GM23338 (cell line): ENCODE measurements around the gene MAPK4. TPM values are rescaled to one million over a fixed set of nuclear protein-coding genes. Genes with fewer than 3 reads are reported as not detected.

ENCODE experiments used
- ATAC-seq: fragments of 200-7000 bp; cut with Tn5 transposase; 3 replicates; pipeline ENCODE4 v1.9.1; 2020
- DNase-seq: peaks from one replicate; pipeline ENCODE4 v3.0.0-alpha.2; 2015; ENCODE audit warnings: low spot score
- H2AFZ ChIP-seq: fragments of 200-600 bp; sonication (generic); 2 replicates; pipeline ENCODE4 v1.8.0; 2016; ENCODE audit warnings: antibody characterized with exemption, mild to moderate bottlenecking, moderate library complexity
- H3F3A ChIP-seq: fragments of 200-600 bp; sonication (generic); replicated peaks from 2 replicates; pipeline ENCODE4 v1.8.0; 2017; ENCODE audit warnings: antibody characterized with exemption, mixed run types, low read depth
- H3K27ac ChIP-seq: fragments of 200-600 bp; sonication (generic); 2 replicates; pipeline ENCODE4 v1.6.1; 2016; ENCODE audit warnings: low read depth
- H3K27me3 ChIP-seq: fragments of 200-600 bp; sonication (generic); 2 replicates; pipeline ENCODE4 v1.8.0; 2016; ENCODE audit warnings: mild to moderate bottlenecking, mixed run types, moderate library complexity; ENCODE audit not compliant: insufficient read depth
- H3K36me3 ChIP-seq: fragments of 200-600 bp; sonication (generic); 2 replicates; pipeline ENCODE4 v1.8.0; 2016; ENCODE audit warnings: mild to moderate bottlenecking; ENCODE audit not compliant: insufficient read depth
- H3K4me1 ChIP-seq: fragments of 200-600 bp; sonication (generic); 2 replicates; pipeline ENCODE4 v1.8.0; 2016; ENCODE audit warnings: mild to moderate bottlenecking, moderate library complexity; ENCODE audit not compliant: insufficient read depth
- H3K4me2 ChIP-seq: fragments of 200-600 bp; sonication (generic); 2 replicates; pipeline ENCODE4 v1.7.1; 2017; ENCODE audit warnings: mixed run types
- H3K4me3 ChIP-seq: fragments of 200-600 bp; sonication (generic); 2 replicates; pipeline ENCODE4 v1.6.1; 2016; ENCODE audit warnings: mixed run types
- H3K79me2 ChIP-seq: fragments of 200-600 bp; sonication (generic); replicated peaks from 2 replicates; pipeline ENCODE4 v1.8.0; 2017; ENCODE audit warnings: mild to moderate bottlenecking; ENCODE audit not compliant: insufficient read depth
- H3K9me2 ChIP-seq: fragments of 200-600 bp; sonication (generic); 2 replicates; pipeline ENCODE4 v1.8.0; 2017; ENCODE audit not compliant: insufficient read depth
- H4K20me1 ChIP-seq: fragments of 200-600 bp; sonication (generic); replicated peaks from 2 replicates; pipeline ENCODE4 v1.8.0; 2017; ENCODE audit warnings: mild to moderate bottlenecking; ENCODE audit not compliant: insufficient read depth
- H3K27ac Mint-ChIP-seq: 2 replicates; pipeline ENCODE4 v1.8.0; 2020; ENCODE audit warnings: inconsistent platforms, mild to moderate bottlenecking, moderate library complexity, mixed read lengths
- H3K27me3 Mint-ChIP-seq: 3 replicates; pipeline ENCODE4 v1.8.0; 2022; ENCODE audit warnings: low read depth, mild to moderate bottlenecking, moderate library complexity, mixed read lengths, inconsistent platforms; ENCODE audit not compliant: insufficient read depth, poor library complexity
- H3K36me3 Mint-ChIP-seq: 3 replicates; pipeline ENCODE4 v1.8.0; 2021; ENCODE audit warnings: low read depth, mild to moderate bottlenecking, inconsistent platforms, moderate library complexity, mixed read lengths
- H3K4me1 Mint-ChIP-seq: 3 replicates; pipeline ENCODE4 v1.8.0; 2020; ENCODE audit warnings: mild to moderate bottlenecking, inconsistent platforms, mixed read lengths
- H3K4me3 Mint-ChIP-seq: 3 replicates; pipeline ENCODE4 v1.8.0; 2021; ENCODE audit warnings: moderate library complexity, mild to moderate bottlenecking, inconsistent platforms, mixed read lengths
- H3K9me3 Mint-ChIP-seq: 3 replicates; pipeline ENCODE4 v1.8.0; 2020; ENCODE audit warnings: moderate library complexity, mild to moderate bottlenecking, inconsistent platforms, mixed read lengths
- CREB1 ChIP-seq: fragments of 250-450 bp; sonication (Bioruptor Pico); IDR thresholded peaks from 2 replicates; pipeline ENCODE4 v1.5.0; 2020; ENCODE audit warnings: low read depth, mild to moderate bottlenecking, moderate library complexity
- CTCF ChIP-seq, 2 experiments: fragments of 200-600 bp in 1 of 2; sonication (generic) in 1 of 2; conservative IDR thresholded peaks; 2 replicates each; pipeline versions ENCODE4 v1.5.1 to v1.6.1; 2016 to 2017; ENCODE audit warnings: antibody characterized with exemption in 2 of 2, low read depth in 2 of 2, mild to moderate bottlenecking in 2 of 2, moderate library complexity in 1 of 2
- ETS1 ChIP-seq: IDR thresholded peaks from 2 replicates; pipeline ENCODE4 v1.6.1; 2016; ENCODE audit warnings: antibody characterized with exemption
- EZH2 ChIP-seq: fragments of 200-600 bp; sonication (generic); IDR thresholded peaks from one replicate; pipeline ENCODE4 v1.8.0; 2017; ENCODE audit warnings: antibody characterized with exemption, mild to moderate bottlenecking, low read depth; ENCODE audit not compliant: unreplicated experiment
- EZH2phosphoT487 ChIP-seq: fragments of 200-600 bp; sonication (generic); IDR thresholded peaks from one replicate; pipeline ENCODE4 v1.8.1; 2018; ENCODE audit warnings: antibody characterized with exemption; ENCODE audit not compliant: unreplicated experiment
- JUNB ChIP-seq: IDR thresholded peaks from one replicate; pipeline ENCODE4 v1.6.1; 2016; ENCODE audit warnings: antibody characterized with exemption; ENCODE audit not compliant: unreplicated experiment
- NANOG ChIP-seq: IDR thresholded peaks from 2 replicates; pipeline ENCODE4 v1.6.1; 2016; ENCODE audit warnings: antibody characterized with exemption, borderline replicate concordance
- POLR2AphosphoS5 ChIP-seq: IDR thresholded peaks from 2 replicates; pipeline ENCODE4 v1.6.1; 2016; ENCODE audit warnings: antibody characterized with exemption, low read depth
- STAT1 ChIP-seq: IDR thresholded peaks from one replicate; pipeline ENCODE4 v1.6.1; 2016; ENCODE audit warnings: antibody characterized with exemption; ENCODE audit not compliant: unreplicated experiment
- ZNF114 ChIP-seq: fragments of 250-450 bp; sonication (Bioruptor Pico); IDR thresholded peaks from 2 replicates; pipeline ENCODE4 v1.5.0; 2020; ENCODE audit warnings: mild to moderate bottlenecking, moderate library complexity
- ZNF331 ChIP-seq: fragments of 250-450 bp; sonication (Bioruptor Pico); IDR thresholded peaks from 2 replicates; pipeline ENCODE4 v1.5.0; 2020; ENCODE audit warnings: low read depth, mild to moderate bottlenecking, moderate library complexity
- polyA plus RNA-seq: library from polyadenylated mRNA; unstranded; fragments of >200 nt; fragmentation: Nextera tagmentation; extraction: Ambion mirVana; gene quantifications from 2 replicates; pipeline ENCODE4 v1.2.1, GENCODE V29; 2016
- total RNA-seq: library from RNA; depleted of rRNA; stranded (reverse); fragments of >200 nt; shearing (Covaris generic); gene quantifications from 2 replicates; pipeline ENCODE4 v1.2.3, GENCODE V29; 2014
- TF ChIP-seq, protein P1 (sequence below): IDR thresholded peaks from one replicate; pipeline ENCODE4 v1.6.1; 2018; ENCODE audit warnings: antibody characterized with exemption; ENCODE audit not compliant: unreplicated experiment
- TF ChIP-seq, protein P2 (sequence below): fragments of 250-450 bp; sonication (Bioruptor Pico); IDR thresholded peaks from 2 replicates; pipeline ENCODE4 v1.5.0; 2020; ENCODE audit warnings: mild to moderate bottlenecking, moderate library complexity

MAPK4 gene
- total and polyA plus RNA-seq, 2 experiments from 2014 or later = 1.3 to 4.4 TPM

DNA sequence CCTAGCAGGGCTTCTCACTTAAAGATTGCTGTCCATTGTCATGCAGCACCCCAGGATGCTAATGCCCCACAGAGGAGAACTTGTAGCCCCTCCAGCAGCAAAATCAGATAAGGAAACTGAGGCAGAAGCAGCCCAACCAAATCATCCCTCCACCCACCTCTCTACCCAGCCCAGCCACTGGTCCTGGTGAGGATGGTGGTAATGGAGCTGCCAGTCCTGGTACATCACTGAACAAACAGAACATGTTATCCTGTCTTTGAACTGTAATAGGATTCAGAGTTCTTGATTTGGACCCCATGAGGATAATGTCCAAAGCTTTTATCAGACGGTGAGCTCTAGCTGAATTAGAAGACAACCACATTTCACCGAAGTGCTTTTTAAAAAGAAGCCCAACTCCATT is 146.8 kb downstream of the MAPK4 start:
- Histone ChIP-seq H3K4me2 (peak overlapping the region; percentile 48), H3K27ac (no peak overlapping the region), H3K27me3 (no peaks in the 10 kb centered on the region), H4K20me1 (no peaks in the 10 kb centered on the region), H3K4me3 (no peak overlapping the region), H3K36me3 (no peaks in the 10 kb centered on the region), H3K79me2 (no peaks in the 10 kb centered on the region), H3K9me2 (no peaks in the 10 kb centered on the region), H3K4me1 (peaks cover 14% of the 10 kb centered on the region), H2AFZ (no peak overlapping the region), H3F3A (no peaks in the 10 kb centered on the region)
- Mint-ChIP-seq H3K27ac (no peak overlapping the region), H3K4me1 (peaks cover 32% of the 10 kb centered on the region), H3K27me3 (peaks cover 7% of the 10 kb centered on the region), H3K4me3 (no peak overlapping the region), H3K36me3 (no peaks in the 10 kb centered on the region), H3K9me3 (no peaks in the 10 kb centered on the region)
- no peak for ATAC-seq
- no peak for DNase-seq
- TF ChIP-seq JUNB = no peak
- TF ChIP-seq, protein P1, sequence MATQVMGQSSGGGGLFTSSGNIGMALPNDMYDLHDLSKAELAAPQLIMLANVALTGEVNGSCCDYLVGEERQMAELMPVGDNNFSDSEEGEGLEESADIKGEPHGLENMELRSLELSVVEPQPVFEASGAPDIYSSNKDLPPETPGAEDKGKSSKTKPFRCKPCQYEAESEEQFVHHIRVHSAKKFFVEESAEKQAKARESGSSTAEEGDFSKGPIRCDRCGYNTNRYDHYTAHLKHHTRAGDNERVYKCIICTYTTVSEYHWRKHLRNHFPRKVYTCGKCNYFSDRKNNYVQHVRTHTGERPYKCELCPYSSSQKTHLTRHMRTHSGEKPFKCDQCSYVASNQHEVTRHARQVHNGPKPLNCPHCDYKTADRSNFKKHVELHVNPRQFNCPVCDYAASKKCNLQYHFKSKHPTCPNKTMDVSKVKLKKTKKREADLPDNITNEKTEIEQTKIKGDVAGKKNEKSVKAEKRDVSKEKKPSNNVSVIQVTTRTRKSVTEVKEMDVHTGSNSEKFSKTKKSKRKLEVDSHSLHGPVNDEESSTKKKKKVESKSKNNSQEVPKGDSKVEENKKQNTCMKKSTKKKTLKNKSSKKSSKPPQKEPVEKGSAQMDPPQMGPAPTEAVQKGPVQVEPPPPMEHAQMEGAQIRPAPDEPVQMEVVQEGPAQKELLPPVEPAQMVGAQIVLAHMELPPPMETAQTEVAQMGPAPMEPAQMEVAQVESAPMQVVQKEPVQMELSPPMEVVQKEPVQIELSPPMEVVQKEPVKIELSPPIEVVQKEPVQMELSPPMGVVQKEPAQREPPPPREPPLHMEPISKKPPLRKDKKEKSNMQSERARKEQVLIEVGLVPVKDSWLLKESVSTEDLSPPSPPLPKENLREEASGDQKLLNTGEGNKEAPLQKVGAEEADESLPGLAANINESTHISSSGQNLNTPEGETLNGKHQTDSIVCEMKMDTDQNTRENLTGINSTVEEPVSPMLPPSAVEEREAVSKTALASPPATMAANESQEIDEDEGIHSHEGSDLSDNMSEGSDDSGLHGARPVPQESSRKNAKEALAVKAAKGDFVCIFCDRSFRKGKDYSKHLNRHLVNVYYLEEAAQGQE = no peak
- no peak for TF ChIP-seq POLR2AphosphoS5
- no peak for TF ChIP-seq EZH2
- no peak for TF ChIP-seq EZH2phosphoT487
- no peak for TF ChIP-seq STAT1
- no peak for TF ChIP-seq NANOG
- TF ChIP-seq CTCF (conservative IDR thresholded peaks at IDR 0.05; ENCODE audit: low read depth in 2 of 2) = no peak
- no peak for TF ChIP-seq CREB1 (CRISPR knock-in tag)
- no peak for TF ChIP-seq ETS1
- TF ChIP-seq, protein P2, sequence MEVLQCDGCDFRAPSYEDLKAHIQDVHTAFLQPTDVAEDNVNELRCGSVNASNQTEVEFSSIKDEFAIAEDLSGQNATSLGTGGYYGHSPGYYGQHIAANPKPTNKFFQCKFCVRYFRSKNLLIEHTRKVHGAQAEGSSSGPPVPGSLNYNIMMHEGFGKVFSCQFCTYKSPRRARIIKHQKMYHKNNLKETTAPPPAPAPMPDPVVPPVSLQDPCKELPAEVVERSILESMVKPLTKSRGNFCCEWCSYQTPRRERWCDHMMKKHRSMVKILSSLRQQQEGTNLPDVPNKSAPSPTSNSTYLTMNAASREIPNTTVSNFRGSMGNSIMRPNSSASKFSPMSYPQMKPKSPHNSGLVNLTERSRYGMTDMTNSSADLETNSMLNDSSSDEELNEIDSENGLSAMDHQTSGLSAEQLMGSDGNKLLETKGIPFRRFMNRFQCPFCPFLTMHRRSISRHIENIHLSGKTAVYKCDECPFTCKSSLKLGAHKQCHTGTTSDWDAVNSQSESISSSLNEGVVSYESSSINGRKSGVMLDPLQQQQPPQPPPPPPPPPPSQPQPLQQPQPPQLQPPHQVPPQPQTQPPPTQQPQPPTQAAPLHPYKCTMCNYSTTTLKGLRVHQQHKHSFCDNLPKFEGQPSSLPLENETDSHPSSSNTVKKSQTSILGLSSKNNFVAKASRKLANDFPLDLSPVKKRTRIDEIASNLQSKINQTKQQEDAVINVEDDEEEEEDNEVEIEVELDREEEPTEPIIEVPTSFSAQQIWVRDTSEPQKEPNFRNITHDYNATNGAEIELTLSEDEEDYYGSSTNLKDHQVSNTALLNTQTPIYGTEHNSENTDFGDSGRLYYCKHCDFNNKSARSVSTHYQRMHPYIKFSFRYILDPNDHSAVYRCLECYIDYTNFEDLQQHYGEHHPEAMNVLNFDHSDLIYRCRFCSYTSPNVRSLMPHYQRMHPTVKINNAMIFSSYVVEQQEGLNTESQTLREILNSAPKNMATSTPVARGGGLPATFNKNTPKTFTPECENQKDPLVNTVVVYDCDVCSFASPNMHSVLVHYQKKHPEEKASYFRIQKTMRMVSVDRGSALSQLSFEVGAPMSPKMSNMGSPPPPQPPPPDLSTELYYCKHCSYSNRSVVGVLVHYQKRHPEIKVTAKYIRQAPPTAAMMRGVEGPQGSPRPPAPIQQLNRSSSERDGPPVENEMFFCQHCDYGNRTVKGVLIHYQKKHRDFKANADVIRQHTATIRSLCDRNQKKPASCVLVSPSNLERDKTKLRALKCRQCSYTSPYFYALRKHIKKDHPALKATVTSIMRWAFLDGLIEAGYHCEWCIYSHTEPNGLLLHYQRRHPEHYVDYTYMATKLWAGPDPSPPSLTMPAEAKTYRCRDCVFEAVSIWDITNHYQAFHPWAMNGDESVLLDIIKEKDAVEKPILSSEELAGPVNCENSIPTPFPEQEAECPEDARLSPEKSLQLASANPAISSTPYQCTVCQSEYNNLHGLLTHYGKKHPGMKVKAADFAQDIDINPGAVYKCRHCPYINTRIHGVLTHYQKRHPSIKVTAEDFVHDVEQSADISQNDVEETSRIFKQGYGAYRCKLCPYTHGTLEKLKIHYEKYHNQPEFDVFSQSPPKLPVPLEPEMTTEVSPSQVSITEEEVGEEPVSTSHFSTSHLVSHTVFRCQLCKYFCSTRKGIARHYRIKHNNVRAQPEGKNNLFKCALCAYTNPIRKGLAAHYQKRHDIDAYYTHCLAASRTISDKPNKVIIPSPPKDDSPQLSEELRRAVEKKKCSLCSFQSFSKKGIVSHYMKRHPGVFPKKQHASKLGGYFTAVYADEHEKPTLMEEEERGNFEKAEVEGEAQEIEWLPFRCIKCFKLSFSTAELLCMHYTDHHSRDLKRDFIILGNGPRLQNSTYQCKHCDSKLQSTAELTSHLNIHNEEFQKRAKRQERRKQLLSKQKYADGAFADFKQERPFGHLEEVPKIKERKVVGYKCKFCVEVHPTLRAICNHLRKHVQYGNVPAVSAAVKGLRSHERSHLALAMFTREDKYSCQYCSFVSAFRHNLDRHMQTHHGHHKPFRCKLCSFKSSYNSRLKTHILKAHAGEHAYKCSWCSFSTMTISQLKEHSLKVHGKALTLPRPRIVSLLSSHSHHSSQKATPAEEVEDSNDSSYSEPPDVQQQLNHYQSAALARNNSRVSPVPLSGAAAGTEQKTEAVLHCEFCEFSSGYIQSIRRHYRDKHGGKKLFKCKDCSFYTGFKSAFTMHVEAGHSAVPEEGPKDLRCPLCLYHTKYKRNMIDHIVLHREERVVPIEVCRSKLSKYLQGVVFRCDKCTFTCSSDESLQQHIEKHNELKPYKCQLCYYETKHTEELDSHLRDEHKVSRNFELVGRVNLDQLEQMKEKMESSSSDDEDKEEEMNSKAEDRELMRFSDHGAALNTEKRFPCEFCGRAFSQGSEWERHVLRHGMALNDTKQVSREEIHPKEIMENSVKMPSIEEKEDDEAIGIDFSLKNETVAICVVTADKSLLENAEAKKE = no peak
- no peak for TF ChIP-seq ZNF114 (CRISPR knock-in tag)
- TF ChIP-seq ZNF331 (CRISPR knock-in tag) = no peak
